Neuronal stem cell (in vitro differentiated cells): ENCODE measurements around the gene PICALM.
A peak's percentile ranks its signal among the peaks of the same experiment; 100 is the strongest.

Source experiments
- DNase-seq: peaks from one replicate; pipeline ENCODE4 v3.0.0-alpha.2; 2013; ENCODE audit warnings: low spot score
- H2AFZ ChIP-seq: one replicate; pipeline ENCODE4 v1.6.1; 2013; ENCODE audit warnings: mild to moderate bottlenecking, low read length, inconsistent platforms
- H2AK5ac ChIP-seq: 2 replicates; pipeline ENCODE4 v1.6.1; 2013; ENCODE audit warnings: low read depth, mild to moderate bottlenecking, inconsistent platforms, low read length, moderate library complexity, mixed read lengths
- H2BK120ac ChIP-seq: 2 replicates; pipeline ENCODE4 v1.6.1; 2013; ENCODE audit warnings: low read depth, mild to moderate bottlenecking, inconsistent platforms, low read length, moderate library complexity, mixed read lengths
- H2BK12ac ChIP-seq: one replicate; pipeline ENCODE4 v1.6.1; 2013; ENCODE audit warnings: low read length, inconsistent platforms
- H2BK15ac ChIP-seq: 2 replicates; pipeline ENCODE4 v1.6.1; 2013; ENCODE audit warnings: mild to moderate bottlenecking, low read length, inconsistent platforms, mixed read lengths
- H2BK5ac ChIP-seq: one replicate; pipeline ENCODE4 v1.6.1; 2013; ENCODE audit warnings: inconsistent platforms, mild to moderate bottlenecking, low read length, moderate library complexity
- H3K14ac ChIP-seq: one replicate; pipeline ENCODE4 v1.6.1; 2013; ENCODE audit warnings: low read length, inconsistent platforms
- H3K18ac ChIP-seq: 2 replicates; pipeline ENCODE4 v1.6.1; 2013; ENCODE audit warnings: low read length, inconsistent platforms
- H3K23ac ChIP-seq: 2 replicates; pipeline ENCODE4 v1.6.1; 2013; ENCODE audit warnings: low read depth, mild to moderate bottlenecking, mixed read lengths, low read length, inconsistent platforms; ENCODE audit not compliant: poor library complexity
- H3K27ac ChIP-seq: replicated peaks from 3 replicates; pipeline ENCODE4 v1.5.1; 2013; ENCODE audit warnings: low read length, inconsistent platforms
- H3K27me3 ChIP-seq, 3 experiments: 2 replicates each; pipeline ENCODE4 v1.6.1; 2013; ENCODE audit warnings: low read length in 3 of 3, mild to moderate bottlenecking in 2 of 3, inconsistent platforms in 1 of 3, low read depth in 1 of 3, mixed read lengths in 1 of 3, moderate library complexity in 1 of 3; ENCODE audit not compliant: control insufficient read depth in 3 of 3, insufficient read depth in 3 of 3
- H3K36me3 ChIP-seq, 2 donors: replicated peaks in 1 of 2; 2 replicates each; pipeline ENCODE4 v1.6.1; 2013; ENCODE audit warnings: low read length in 2 of 2; ENCODE audit not compliant: control insufficient read depth in 2 of 2, insufficient read depth in 2 of 2
- H3K4ac ChIP-seq: 2 replicates; pipeline ENCODE4 v1.6.1; 2013; ENCODE audit warnings: inconsistent platforms, mild to moderate bottlenecking, low read length, moderate library complexity
- H3K4me1 ChIP-seq, 2 donors: 1 replicate in 1 of 2; 2 replicates in 1 of 2; pipeline ENCODE4 v1.6.1; 2013; ENCODE audit warnings: low read length in 2 of 2, low read depth in 1 of 2; ENCODE audit not compliant: control insufficient read depth in 2 of 2, insufficient read depth in 1 of 2
- H3K4me2 ChIP-seq: one replicate; pipeline ENCODE4 v1.6.1; 2013; ENCODE audit warnings: mild to moderate bottlenecking, low read length, inconsistent platforms; ENCODE audit not compliant: insufficient read depth, poor library complexity, severe bottlenecking
- H3K4me3 ChIP-seq, 2 donors: 2 replicates each; pipeline ENCODE4 v1.5.1; 2013; ENCODE audit warnings: low read length in 2 of 2, mild to moderate bottlenecking in 2 of 2, inconsistent platforms in 1 of 2, moderate library complexity in 1 of 2
- H3K79me1 ChIP-seq: one replicate; pipeline ENCODE4 v1.6.1; 2013; ENCODE audit warnings: low read depth, mild to moderate bottlenecking, inconsistent platforms, low read length, moderate library complexity
- H3K9ac ChIP-seq: one replicate; pipeline ENCODE4 v1.6.1; 2013; ENCODE audit warnings: mild to moderate bottlenecking, low read depth, low read length, inconsistent platforms; ENCODE audit not compliant: poor library complexity
- H3K9me3 ChIP-seq, 2 donors: replicated peaks in 1 of 2; 2 replicates each; pipeline versions ENCODE3 to v1.6.1; 2013; ENCODE audit warnings: low read length in 2 of 2, mild to moderate bottlenecking in 2 of 2, inconsistent platforms in 1 of 2, low read depth in 1 of 2, mixed read lengths in 1 of 2, moderate library complexity in 1 of 2; ENCODE audit not compliant: control insufficient read depth in 2 of 2, insufficient read depth in 1 of 2
- H4K8ac ChIP-seq: one replicate; pipeline ENCODE4 v1.6.1; 2013; ENCODE audit warnings: low read depth, mild to moderate bottlenecking, inconsistent platforms, low read length, moderate library complexity
- H4K91ac ChIP-seq: one replicate; pipeline ENCODE4 v1.6.1; 2013; ENCODE audit warnings: low read length, low read depth, mild to moderate bottlenecking, inconsistent platforms; ENCODE audit not compliant: poor library complexity
- WGBS, 2 donors: extraction: QIAGEN DNeasy Blood & Tissue Kit; methylation state at CpG; one replicate each; pipeline ENCODE4 v1.1.7; 2013; ENCODE audit warnings: missing lambda C conversion rate in 2 of 2, mixed read lengths in 1 of 2; ENCODE audit not compliant: insufficient read length in 2 of 2, insufficient replicate concordance in 1 of 2; ENCODE audit errors: extremely low coverage in 2 of 2; 5-methylcytosine and 5-hydroxymethylcytosine counted together

PICALM gene

GRCh38 chr11:86073948-86074347, 5.1 kb upstream of the PICALM start:
- H4K8ac ChIP-seq = no peak overlapping the region
- H2BK15ac ChIP-seq = no peak overlapping the region
- H4K91ac ChIP-seq = no peak overlapping the region
- no peak overlapping the region for H2BK12ac ChIP-seq
- no peak overlapping the region for H3K23ac ChIP-seq
- no peak overlapping the region for H3K9ac ChIP-seq
- no peak overlapping the region for H3K4me3 ChIP-seq
- no peak overlapping the region for H2BK5ac ChIP-seq
- no peak overlapping the region for H3K4ac ChIP-seq
- no peak overlapping the region for H3K4me2 ChIP-seq
- H3K27me3 ChIP-seq = no peaks in the 10 kb centered on the region
- DNase-seq = no peak
- no peak overlapping the region for H3K14ac ChIP-seq
- no peaks in the 10 kb centered on the region for H3K36me3 ChIP-seq
- H2BK120ac ChIP-seq = no peak overlapping the region
- H3K9me3 ChIP-seq = no peaks in the 10 kb centered on the region
- H3K18ac ChIP-seq = no peak overlapping the region
- H3K79me1 ChIP-seq = no peaks in the 10 kb centered on the region
- peaks cover 2 to 6% of the 10 kb centered on the region in 2 donors for H3K4me1 ChIP-seq
- no CpG with 5 or more reads among the region's 2 CpGs for WGBS, 2 donors
- no peak overlapping the region for H2AFZ ChIP-seq
- H2AK5ac ChIP-seq = no peak overlapping the region
- H3K27ac ChIP-seq = no peak overlapping the region

DNA sequence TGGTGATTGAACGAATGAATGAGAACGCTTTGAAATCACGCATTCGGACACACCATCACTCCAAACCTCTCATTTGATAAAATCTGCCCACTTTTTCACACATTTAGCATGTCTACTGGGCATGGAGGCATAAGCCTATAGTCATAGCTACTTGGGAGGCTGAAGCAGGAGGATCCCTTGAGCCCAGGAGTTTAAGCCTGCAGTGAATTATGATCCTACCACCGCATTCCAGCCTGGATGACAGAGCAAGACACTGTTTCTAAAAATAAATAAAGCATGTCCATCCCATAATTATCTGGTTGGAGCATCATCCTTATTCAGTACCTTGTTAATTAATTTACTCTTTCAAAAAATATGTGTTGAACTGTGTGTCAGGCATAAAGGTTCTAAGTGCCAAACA, 3.3 kb upstream of the PICALM start:
- H3K36me3 ChIP-seq = no peaks in the 10 kb centered on the region
- H3K9ac ChIP-seq = no peak overlapping the region
- no peak overlapping the region for H3K4ac ChIP-seq
- no peak for DNase-seq
- no peak overlapping the region for H2BK120ac ChIP-seq
- H2BK5ac ChIP-seq = no peak overlapping the region
- no peak overlapping the region for H2BK15ac ChIP-seq
- H3K4me1 ChIP-seq = peaks cover 2 to 6% of the 10 kb centered on the region in 2 donors
- no peak overlapping the region for H3K18ac ChIP-seq
- no peak overlapping the region for H2BK12ac ChIP-seq
- H3K4me3 ChIP-seq = no peak overlapping the region
- no peak overlapping the region for H4K8ac ChIP-seq
- H3K79me1 ChIP-seq = peaks cover 1% of the 10 kb centered on the region
- H2AFZ ChIP-seq = no peak overlapping the region
- H3K27me3 ChIP-seq = no peaks in the 10 kb centered on the region
- no peak overlapping the region for H4K91ac ChIP-seq
- WGBS, 2 donors = no CpG with 5 or more reads among the region's 5 CpGs
- H2AK5ac ChIP-seq = no peak overlapping the region
- no peaks in the 10 kb centered on the region for H3K9me3 ChIP-seq
- no peak overlapping the region for H3K14ac ChIP-seq
- no peak overlapping the region for H3K4me2 ChIP-seq
- H3K27ac ChIP-seq = no peak overlapping the region
- no peak overlapping the region for H3K23ac ChIP-seq

GRCh38 chr11:86070142-86071056, 1.5 kb upstream of the PICALM start:
- H2BK12ac ChIP-seq = no peak overlapping the region
- H2BK5ac ChIP-seq = no peak overlapping the region
- peak overlapping the region; percentile 81 for H3K27ac ChIP-seq
- no CpG with 5 or more reads among the region's 2 CpGs for WGBS, 2 donors
- H3K79me1 ChIP-seq = peaks cover 1% of the 10 kb centered on the region
- no peak overlapping the region for H2BK120ac ChIP-seq
- no peaks in the 10 kb centered on the region for H3K9me3 ChIP-seq
- peaks cover 4 to 6% of the 10 kb centered on the region in 2 donors for H3K4me1 ChIP-seq
- H4K8ac ChIP-seq = no peak overlapping the region
- peak overlapping the region in 1 of 2 donors; percentile 85 for H3K4me3 ChIP-seq
- no peak overlapping the region for H3K9ac ChIP-seq
- H2AFZ ChIP-seq = peak overlapping the region; percentile 84
- H3K23ac ChIP-seq = no peak overlapping the region
- no peak overlapping the region for H3K14ac ChIP-seq
- H3K18ac ChIP-seq = no peak overlapping the region
- no peak overlapping the region for H3K4me2 ChIP-seq
- no peak overlapping the region for H2BK15ac ChIP-seq
- no peaks in the 10 kb centered on the region for H3K36me3 ChIP-seq
- DNase-seq = no peak
- no peak overlapping the region for H2AK5ac ChIP-seq
- H4K91ac ChIP-seq = peak overlapping the region; percentile 53
- no peak overlapping the region for H3K4ac ChIP-seq
- H3K27me3 ChIP-seq = no peaks in the 10 kb centered on the region

DNA sequence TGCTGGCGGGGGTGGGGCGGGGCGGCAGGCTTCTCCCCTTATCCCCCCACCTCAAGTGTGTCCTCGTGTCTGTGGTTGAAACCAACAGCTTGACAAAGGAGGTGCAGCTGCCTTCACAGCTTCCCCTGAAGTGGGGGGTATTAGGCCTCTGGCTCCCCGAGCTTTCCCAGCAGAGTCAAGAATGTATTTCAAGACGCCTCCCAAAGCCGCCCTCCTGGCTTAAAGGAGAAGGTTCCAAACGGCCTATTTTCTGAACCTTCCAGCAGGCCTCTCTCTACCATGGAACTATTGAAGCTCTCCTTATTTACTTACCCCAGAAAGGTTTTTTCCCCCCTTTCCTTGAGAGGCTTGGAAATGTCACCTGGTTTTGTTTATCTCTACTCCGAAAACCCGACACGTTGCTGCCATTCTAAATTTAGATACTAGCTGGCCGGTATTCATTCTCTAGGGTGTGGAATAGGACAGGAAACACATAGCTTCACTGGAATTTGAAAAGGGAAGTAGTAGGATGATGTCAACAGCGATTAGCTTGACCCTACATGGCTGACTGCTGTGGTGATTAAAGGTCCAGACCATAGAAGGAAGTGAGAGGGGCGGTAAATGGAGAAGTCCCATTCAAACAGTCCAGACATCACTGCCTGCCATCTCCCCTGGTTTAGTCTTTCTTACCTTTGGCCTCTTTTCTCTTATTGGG, 671 bp upstream of the PICALM start:
- WGBS, 2 donors = no CpG with 5 or more reads among the region's 14 CpGs
- no peak overlapping the region for H4K8ac ChIP-seq
- no peaks in the 10 kb centered on the region for H3K9me3 ChIP-seq
- H2BK5ac ChIP-seq = no peak overlapping the region
- H3K9ac ChIP-seq = no peak overlapping the region
- H3K18ac ChIP-seq = peak overlapping the region; percentile 89
- H3K4me1 ChIP-seq = peaks cover 4 to 6% of the 10 kb centered on the region in 2 donors
- H3K14ac ChIP-seq = no peak overlapping the region
- H3K4me3 ChIP-seq = peak overlapping the region; percentile 67 to 85
- H2AK5ac ChIP-seq = no peak overlapping the region
- no peak overlapping the region for H2BK12ac ChIP-seq
- peaks cover 1% of the 10 kb centered on the region for H3K79me1 ChIP-seq
- peak overlapping the region; percentile 81 for H3K27ac ChIP-seq
- H2BK120ac ChIP-seq = no peak overlapping the region
- peak overlapping the region; percentile 10 for H2BK15ac ChIP-seq
- no peaks in the 10 kb centered on the region for H3K36me3 ChIP-seq
- no peak for DNase-seq
- H3K23ac ChIP-seq = peak overlapping the region; percentile 25
- no peak overlapping the region for H4K91ac ChIP-seq
- no peak overlapping the region for H3K4ac ChIP-seq
- peak overlapping the region; percentile 43 for H3K4me2 ChIP-seq
- peak overlapping the region; percentile 84 for H2AFZ ChIP-seq
- H3K27me3 ChIP-seq = no peaks in the 10 kb centered on the region
